Measurements from ENCODE around the gene LATS2.

LATS2 gene

GRCh38 chr13:21075379-21076249 is 14.2 kb upstream of the LATS2 start:
- DNase-seq = no peak
- Histone ChIP-seq H3K9me3 (ENCODE audit: control insufficient read depth, low read length) (no peaks in the 10 kb centered on the region), H3K27ac (ENCODE audit: insufficient read depth, low read length, poor library complexity, severe bottlenecking) (peak overlapping the region; percentile 30), H3K36me3 (ENCODE audit: control insufficient read depth, insufficient read depth, low read length) (no peaks in the 10 kb centered on the region), H3K4me3 (ENCODE audit: insufficient read depth, low read depth, low read length, poor library complexity, severe bottlenecking) (peak overlapping the region; percentile 57), H3K27me3 (replicated peaks; ENCODE audit: control insufficient read depth, insufficient read depth, low read length, poor library complexity, severe bottlenecking) (no peaks in the 10 kb centered on the region), H3K4me1 (ENCODE audit: control insufficient read depth, insufficient read depth, low read length, poor library complexity, severe bottlenecking) (peaks cover 9% of the 10 kb centered on the region)

- Histone ChIP-seq H3K27me3 (replicated peaks; ENCODE audit: control insufficient read depth, insufficient read depth, low read length, poor library complexity, severe bottlenecking) (no peaks in the 10 kb centered on the region), H3K27ac (ENCODE audit: insufficient read depth, low read length, poor library complexity, severe bottlenecking) (peak overlapping the region; percentile 30), H3K36me3 (ENCODE audit: control insufficient read depth, insufficient read depth, low read length) (no peaks in the 10 kb centered on the region), H3K4me3 (ENCODE audit: insufficient read depth, low read depth, low read length, poor library complexity, severe bottlenecking) (peak overlapping the region; percentile 57), H3K4me1 (ENCODE audit: control insufficient read depth, insufficient read depth, low read length, poor library complexity, severe bottlenecking) (peaks cover 9% of the 10 kb centered on the region), H3K9me3 (ENCODE audit: control insufficient read depth, low read length) (no peaks in the 10 kb centered on the region)
- DNase-seq = no peak
Measured at GRCh38 chr13:21075011-21075378, 13.6 kb upstream of the LATS2 start.

- no peaks in the 10 kb centered on the region for H3K27me3 ChIP-seq (replicated peaks; ENCODE audit: control insufficient read depth, insufficient read depth, low read length, poor library complexity, severe bottlenecking)
- no peak overlapping the region for H3K27ac ChIP-seq (ENCODE audit: insufficient read depth, low read length, poor library complexity, severe bottlenecking)
- no peaks in the 10 kb centered on the region for H3K36me3 ChIP-seq (ENCODE audit: control insufficient read depth, insufficient read depth, low read length)
- no peak overlapping the region for H3K4me3 ChIP-seq (ENCODE audit: insufficient read depth, low read depth, low read length, poor library complexity, severe bottlenecking)
- H3K9me3 ChIP-seq (ENCODE audit: control insufficient read depth, low read length) = no peaks in the 10 kb centered on the region
- DNase-seq = no peak
- peaks cover 9% of the 10 kb centered on the region for H3K4me1 ChIP-seq (ENCODE audit: control insufficient read depth, insufficient read depth, low read length, poor library complexity, severe bottlenecking)
Measured at GRCh38 chr13:21074546-21074945, 13.2 kb upstream of the LATS2 start.

GRCh38 chr13:21071924-21072323 is 10.5 kb upstream of the LATS2 start:
- Histone ChIP-seq H3K36me3 (ENCODE audit: control insufficient read depth, insufficient read depth, low read length) (no peaks in the 10 kb centered on the region), H3K4me1 (ENCODE audit: control insufficient read depth, insufficient read depth, low read length, poor library complexity, severe bottlenecking) (peaks cover 9% of the 10 kb centered on the region), H3K27me3 (replicated peaks; ENCODE audit: control insufficient read depth, insufficient read depth, low read length, poor library complexity, severe bottlenecking) (no peaks in the 10 kb centered on the region), H3K9me3 (ENCODE audit: control insufficient read depth, low read length) (no peaks in the 10 kb centered on the region), H3K4me3 (ENCODE audit: insufficient read depth, low read depth, low read length, poor library complexity, severe bottlenecking) (no peak overlapping the region), H3K27ac (ENCODE audit: insufficient read depth, low read length, poor library complexity, severe bottlenecking) (no peak overlapping the region)
- no peak for DNase-seq

- H3K4me3 ChIP-seq (ENCODE audit: insufficient read depth, low read depth, low read length, poor library complexity, severe bottlenecking) = no peak overlapping the region
- no peaks in the 10 kb centered on the region for H3K36me3 ChIP-seq (ENCODE audit: control insufficient read depth, insufficient read depth, low read length)
- peaks cover 4% of the 10 kb centered on the region for H3K4me1 ChIP-seq (ENCODE audit: control insufficient read depth, insufficient read depth, low read length, poor library complexity, severe bottlenecking)
- H3K27me3 ChIP-seq (replicated peaks; ENCODE audit: control insufficient read depth, insufficient read depth, low read length, poor library complexity, severe bottlenecking) = no peaks in the 10 kb centered on the region
- H3K27ac ChIP-seq (ENCODE audit: insufficient read depth, low read length, poor library complexity, severe bottlenecking) = no peak overlapping the region
- DNase-seq = no peak
- H3K9me3 ChIP-seq (ENCODE audit: control insufficient read depth, low read length) = no peaks in the 10 kb centered on the region
Measured at GRCh38 chr13:21071015-21071414, 9.6 kb upstream of the LATS2 start.

- Histone ChIP-seq H3K9me3 (ENCODE audit: control insufficient read depth, low read length) (no peaks in the 10 kb centered on the region), H3K27ac (ENCODE audit: insufficient read depth, low read length, poor library complexity, severe bottlenecking) (no peak overlapping the region), H3K4me1 (ENCODE audit: control insufficient read depth, insufficient read depth, low read length, poor library complexity, severe bottlenecking) (peaks cover 4% of the 10 kb centered on the region), H3K4me3 (ENCODE audit: insufficient read depth, low read depth, low read length, poor library complexity, severe bottlenecking) (no peak overlapping the region), H3K27me3 (replicated peaks; ENCODE audit: control insufficient read depth, insufficient read depth, low read length, poor library complexity, severe bottlenecking) (no peaks in the 10 kb centered on the region), H3K36me3 (ENCODE audit: control insufficient read depth, insufficient read depth, low read length) (no peaks in the 10 kb centered on the region)
- DNase-seq = no peak
Measured at GRCh38 chr13:21069561-21070004, 8.2 kb upstream of the LATS2 start.

GRCh38 chr13:21067848-21068247 is 6.5 kb upstream of the LATS2 start:
- Histone ChIP-seq H3K27me3 (replicated peaks; ENCODE audit: control insufficient read depth, insufficient read depth, low read length, poor library complexity, severe bottlenecking) (no peaks in the 10 kb centered on the region), H3K4me1 (ENCODE audit: control insufficient read depth, insufficient read depth, low read length, poor library complexity, severe bottlenecking) (peaks cover 4% of the 10 kb centered on the region), H3K27ac (ENCODE audit: insufficient read depth, low read length, poor library complexity, severe bottlenecking) (no peak overlapping the region), H3K36me3 (ENCODE audit: control insufficient read depth, insufficient read depth, low read length) (no peaks in the 10 kb centered on the region), H3K4me3 (ENCODE audit: insufficient read depth, low read depth, low read length, poor library complexity, severe bottlenecking) (no peak overlapping the region), H3K9me3 (ENCODE audit: control insufficient read depth, low read length) (no peaks in the 10 kb centered on the region)
- DNase-seq = no peak

GRCh38 chr13:21066946-21067345 is 5.6 kb upstream of the LATS2 start:
- Histone ChIP-seq H3K4me1 (ENCODE audit: control insufficient read depth, insufficient read depth, low read length, poor library complexity, severe bottlenecking) (peaks cover 4% of the 10 kb centered on the region), H3K36me3 (ENCODE audit: control insufficient read depth, insufficient read depth, low read length) (no peaks in the 10 kb centered on the region), H3K9me3 (ENCODE audit: control insufficient read depth, low read length) (no peaks in the 10 kb centered on the region), H3K4me3 (ENCODE audit: insufficient read depth, low read depth, low read length, poor library complexity, severe bottlenecking) (no peak overlapping the region), H3K27me3 (replicated peaks; ENCODE audit: control insufficient read depth, insufficient read depth, low read length, poor library complexity, severe bottlenecking) (peaks cover 3% of the 10 kb centered on the region), H3K27ac (ENCODE audit: insufficient read depth, low read length, poor library complexity, severe bottlenecking) (no peak overlapping the region)
- no peak for DNase-seq

GRCh38 chr13:21065686-21066085 is 4.3 kb upstream of the LATS2 start:
- Histone ChIP-seq H3K36me3 (ENCODE audit: control insufficient read depth, insufficient read depth, low read length) (no peaks in the 10 kb centered on the region), H3K4me1 (ENCODE audit: control insufficient read depth, insufficient read depth, low read length, poor library complexity, severe bottlenecking) (no peaks in the 10 kb centered on the region), H3K27ac (ENCODE audit: insufficient read depth, low read length, poor library complexity, severe bottlenecking) (no peak overlapping the region), H3K27me3 (replicated peaks; ENCODE audit: control insufficient read depth, insufficient read depth, low read length, poor library complexity, severe bottlenecking) (peaks cover 7% of the 10 kb centered on the region), H3K4me3 (ENCODE audit: insufficient read depth, low read depth, low read length, poor library complexity, severe bottlenecking) (no peak overlapping the region), H3K9me3 (ENCODE audit: control insufficient read depth, low read length) (no peaks in the 10 kb centered on the region)
- DNase-seq = no peak

- Histone ChIP-seq H3K9me3 (ENCODE audit: control insufficient read depth, low read length) (no peaks in the 10 kb centered on the region), H3K4me1 (ENCODE audit: control insufficient read depth, insufficient read depth, low read length, poor library complexity, severe bottlenecking) (no peaks in the 10 kb centered on the region), H3K36me3 (ENCODE audit: control insufficient read depth, insufficient read depth, low read length) (no peaks in the 10 kb centered on the region), H3K27me3 (replicated peaks; ENCODE audit: control insufficient read depth, insufficient read depth, low read length, poor library complexity, severe bottlenecking) (peaks cover 16% of the 10 kb centered on the region), H3K27ac (ENCODE audit: insufficient read depth, low read length, poor library complexity, severe bottlenecking) (no peak overlapping the region), H3K4me3 (ENCODE audit: insufficient read depth, low read depth, low read length, poor library complexity, severe bottlenecking) (no peak overlapping the region)
- DNase-seq = no peak
Measured at GRCh38 chr13:21063031-21063430, 1.6 kb upstream of the LATS2 start.

Data from effector memory CD4-positive, alpha-beta T cell (primary cell).